GM12865 (cell line): ENCODE data around the gene CEP112.

ENCODE experiments used
- DNase-seq: peaks from one replicate; pipeline ENCODE4 v3.0.0; 2010; ENCODE audit warnings: low read depth
- H3K4me3 ChIP-seq: 2 replicates; pipeline ENCODE4 v1.5.1; 2011; ENCODE audit warnings: mild to moderate bottlenecking, low read depth, low read length, control low read depth
- CTCF ChIP-seq: IDR thresholded peaks from 2 replicates; pipeline ENCODE4 v1.5.1; 2011; ENCODE audit warnings: low read length, control low read depth, low read depth, inconsistent platforms; ENCODE audit not compliant: insufficient read depth; ENCODE audit errors: missing control alignments

CEP112 gene

DNA sequence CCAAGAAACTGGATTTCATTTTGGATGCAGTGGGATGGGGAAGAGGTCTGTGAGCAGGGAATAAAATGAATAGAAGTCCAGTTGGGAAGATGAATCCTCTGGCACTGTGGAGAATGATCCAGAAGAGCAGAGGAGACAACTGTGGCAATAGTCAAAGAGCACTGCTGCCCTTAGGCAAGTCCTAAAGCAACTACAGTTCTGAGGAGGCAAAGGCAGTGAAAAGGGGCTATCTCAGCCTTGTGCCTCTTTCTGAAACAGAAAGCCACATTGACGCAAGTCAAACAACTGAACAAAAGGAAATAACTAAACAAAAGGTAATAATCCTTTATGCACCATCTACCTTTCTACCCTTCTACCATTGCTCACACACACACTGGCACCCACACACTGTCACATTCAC is 392.5 kb downstream of the CEP112 start:
- H3K4me3 ChIP-seq = no peak overlapping the region
- no peak for TF ChIP-seq CTCF
- peak; percentile 43 for DNase-seq

- DNase-seq = peak; percentile 21
- no peak overlapping the region for H3K4me3 ChIP-seq
- peak; percentile 26 for TF ChIP-seq CTCF
Measured at GRCh38 chr17:65797809-65798208, 394.1 kb downstream of the CEP112 start.

DNA sequence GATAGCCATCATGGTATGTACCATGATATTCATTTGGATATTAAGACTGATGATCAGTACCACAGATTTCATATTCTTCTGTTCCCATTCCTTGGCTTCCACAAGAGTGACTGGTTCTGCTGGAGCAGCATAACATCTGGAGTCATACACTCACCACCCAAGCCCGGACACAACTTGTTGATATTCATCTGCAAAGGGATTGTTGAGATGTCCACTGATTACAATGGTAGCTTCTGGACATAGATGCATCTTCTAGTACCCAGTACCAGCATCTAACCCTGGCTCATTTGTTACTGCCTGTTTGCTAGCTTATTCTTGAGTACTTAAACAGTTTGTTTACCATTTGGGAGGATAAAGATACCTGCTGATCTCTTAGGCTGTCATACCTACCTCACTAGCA is 394.8 kb downstream of the CEP112 start:
- no peak for DNase-seq
- no peak overlapping the region for H3K4me3 ChIP-seq
- no peak for TF ChIP-seq CTCF

DNA sequence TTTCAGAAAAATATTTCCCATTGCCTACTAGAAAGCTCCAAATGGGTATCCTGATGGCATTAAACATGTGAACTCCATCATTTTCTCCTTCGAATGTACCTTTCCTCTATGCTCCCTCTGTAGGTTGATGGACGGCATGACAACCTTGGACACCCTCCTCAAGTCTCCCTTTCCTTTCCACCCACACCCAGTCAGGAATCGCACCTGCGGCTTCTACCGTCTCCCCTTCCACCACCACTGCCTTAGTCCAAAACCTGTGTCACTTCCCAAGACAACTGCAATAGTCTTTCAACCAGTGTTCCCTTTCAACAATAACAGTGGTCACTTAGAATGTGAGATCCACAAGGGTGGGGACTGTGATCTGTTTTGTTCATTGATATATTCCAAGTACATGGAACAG is 397.4 kb downstream of the CEP112 start:
- TF ChIP-seq CTCF = peak; percentile 51
- H3K4me3 ChIP-seq = no peak overlapping the region
- peak; percentile 31 for DNase-seq

- TF ChIP-seq CTCF = no peak
- no peak for DNase-seq
- no peak overlapping the region for H3K4me3 ChIP-seq
Measured at GRCh38 chr17:65790241-65790640, 401.7 kb downstream of the CEP112 start.

- H3K4me3 ChIP-seq = no peak overlapping the region
- no peak for DNase-seq
- no peak for TF ChIP-seq CTCF
Measured at GRCh38 chr17:65787503-65787902, 404.4 kb downstream of the CEP112 start.

DNA sequence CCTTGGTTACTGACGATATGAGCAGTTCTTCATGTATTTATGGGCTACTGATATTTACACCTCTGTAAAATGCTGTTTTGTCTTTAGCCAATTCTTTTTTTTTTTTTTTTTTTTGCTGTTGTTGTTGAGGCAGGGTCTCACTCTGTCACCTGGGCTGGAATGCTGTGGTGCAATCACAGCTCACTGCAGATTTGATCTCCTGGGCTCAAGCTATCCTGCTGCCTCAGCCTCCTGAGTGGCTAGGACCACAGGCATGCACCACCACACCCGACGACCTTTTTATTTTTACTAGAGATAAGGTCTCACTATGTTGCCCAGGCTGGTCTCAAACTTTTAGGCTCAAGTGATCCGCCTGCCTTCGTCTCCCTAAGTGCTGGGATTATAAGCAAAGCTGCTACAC is 405.5 kb downstream of the CEP112 start:
- no peak overlapping the region for H3K4me3 ChIP-seq
- no peak for DNase-seq
- TF ChIP-seq CTCF = no peak
